22Rv1 (cell line): ENCODE measurements around the gene PADI3.
A peak's percentile ranks its signal among the peaks of the same experiment; 100 is the strongest.
"Not testable (repeated sequence)": the region's sequence is repeated elsewhere in the genome, so short reads cannot be mapped to it uniquely, and the experiment has no call there.

Experiments used
- H3K27ac ChIP-seq: fragments of 450-650 bp; 2 replicates; pipeline ENCODE4 v1.5.1; 2017
- CTCF ChIP-seq: fragments of 450-650 bp; IDR thresholded peaks from 2 replicates; pipeline ENCODE4 v1.5.1; 2017; ENCODE audit warnings: mild to moderate bottlenecking
- ZFX ChIP-seq: fragments of 450-650 bp; IDR thresholded peaks from 2 replicates; pipeline ENCODE4 v1.6.1; 2017; ENCODE audit warnings: antibody characterized with exemption, borderline replicate concordance

The PADI3 gene

GRCh38 chr1:17233675-17234320, 15.1 kb upstream of the PADI3 start:
- H3K27ac ChIP-seq = no peak overlapping the region
- no peak for TF ChIP-seq CTCF
- TF ChIP-seq ZFX = no peak

- H3K27ac ChIP-seq = no peak overlapping the region
- no peak for TF ChIP-seq ZFX
- no peak for TF ChIP-seq CTCF
These were observed 14.5 kb upstream of the PADI3 start for GRCh38 chr1:17234405-17234804.

GRCh38 chr1:17235135-17235885, 13.6 kb upstream of the PADI3 start:
- H3K27ac ChIP-seq = no peak overlapping the region
- TF ChIP-seq ZFX (no peak), CTCF (no peak)

- TF ChIP-seq CTCF (peak; percentile 83), ZFX (no peak)
- no peak overlapping the region for H3K27ac ChIP-seq
These were observed 11.9 kb upstream of the PADI3 start for GRCh38 chr1:17236779-17237560.

GRCh38 chr1:17237561-17237903, 11.4 kb upstream of the PADI3 start:
- H3K27ac ChIP-seq = no peak overlapping the region
- TF ChIP-seq CTCF (no peak), ZFX (no peak)

GRCh38 chr1:17239420-17239819, 9.5 kb upstream of the PADI3 start:
- H3K27ac ChIP-seq = no peak overlapping the region
- TF ChIP-seq CTCF (no peak), ZFX (no peak)

- H3K27ac ChIP-seq = not testable (repeated sequence)
These were observed 7.7 kb upstream of the PADI3 start for GRCh38 chr1:17241011-17241779.

GRCh38 chr1:17241780-17242074, 7.2 kb upstream of the PADI3 start:
- H3K27ac ChIP-seq = not testable (repeated sequence)
